ENCODE data around the gene MACROD2. TPM values are rescaled to one million over a fixed set of nuclear protein-coding genes. Genes with fewer than 3 reads are reported as not detected.

MACROD2 gene
- total and polyA plus RNA-seq, 2 donors (not counting 1 experiment from before 2014, with no cell fraction given): 5.3 to 6.7 TPM

GRCh38 chr20:15834857-15835256 is 1839.5 kb downstream of the MACROD2 start:
- WGBS (ENCODE audit: insufficient coverage): no CpG with 5 or more reads among the region's 3 CpGs

GRCh38 chr20:15835811-15836210 is 1840.5 kb downstream of the MACROD2 start:
- intact Hi-C loops (cut with micrococcal nuclease): no loop called here
- no peaks in the 10 kb centered on the region for H3K36me3 ChIP-seq (replicated peaks in 1 of 2; ENCODE audit: control extremely low read depth in 1 of 2, control insufficient read depth in 1 of 2, extremely low read depth in 1 of 2, insufficient read depth in 2 of 2, low read length in 1 of 2)
- H3K4me3 Mint-ChIP-seq: no peak overlapping the region
- H4K20me1 ChIP-seq (ENCODE audit: control insufficient read depth, insufficient read depth, low read length, poor library complexity, severe bottlenecking): no peaks in the 10 kb centered on the region
- H3K4me2 ChIP-seq (replicated peaks; ENCODE audit: low read depth, low read length, poor library complexity, severe bottlenecking): no peak overlapping the region
- DNase-seq (no peak), ATAC-seq (ENCODE audit: low read depth) (no peak)
- H3K9ac ChIP-seq (ENCODE audit: low read length): no peak overlapping the region
- peaks cover 4% of the 10 kb centered on the region for H3K4me1 Mint-ChIP-seq
- H3K9me3 Mint-ChIP-seq (ENCODE audit: insufficient read depth): peaks cover 2% of the 10 kb centered on the region
- no peaks in the 10 kb centered on the region for H3K79me2 ChIP-seq (ENCODE audit: control insufficient read depth, insufficient read depth, low read length)
- no peak overlapping the region for H2AFZ ChIP-seq (ENCODE audit: insufficient read depth, low read depth, low read length, poor library complexity, severe bottlenecking)
- peaks cover 27% of the 10 kb centered on the region for H3K27me3 Mint-ChIP-seq
- peaks cover 0 to under 1% (median 0%) of the 10 kb centered on the region in 3 donors for H3K9me3 ChIP-seq (ENCODE audit: control extremely low read depth in 1 of 3, control insufficient read depth in 2 of 3, insufficient read depth in 1 of 3, low read length in 2 of 3)
- WGBS (ENCODE audit: insufficient coverage): no CpG with 5 or more reads among the region's 1 CpG
- H3K4me3 ChIP-seq (ENCODE audit: control extremely low read depth in 1 of 5, extremely low read depth in 1 of 5, insufficient read depth in 1 of 5, low read depth in 2 of 5, low read length in 4 of 5): no peak overlapping the region
- H3K27me3 ChIP-seq (replicated peaks in 1 of 4; ENCODE audit: control extremely low read depth in 1 of 4, control insufficient read depth in 3 of 4, insufficient read depth in 4 of 4, low read length in 3 of 4): peaks cover 0 to 6% (median 0%) of the 10 kb centered on the region in 4 experiments
- no peaks in the 10 kb centered on the region for H3K4me1 ChIP-seq (ENCODE audit: control insufficient read depth in 2 of 2, insufficient read depth in 2 of 2, low read length in 2 of 2)
- CTCF ChIA-PET: interaction anchor here (1.4 kb wide), 1 partner anchor 127 kb away, joined by 4 read pairs; no protein-coding TSS in a partner anchor
- H3K27ac ChIP-seq (ENCODE audit: low read length in 2 of 2): no peak overlapping the region
- H3K27ac Mint-ChIP-seq: no peak overlapping the region
- no peak for TF ChIP-seq CTCF (IDR thresholded peaks at IDR 0.05)
- no peak for TF ChIP-seq EZH2 (IDR thresholded peaks at IDR 0.05; ENCODE audit: borderline replicate concordance, insufficient read depth, low read depth, low read length, poor library complexity, severe bottlenecking)
- POLR2A ChIA-PET: no interaction called here

More at GRCh38 chr20:15834857-15835256, 1839.5 kb downstream of the MACROD2 start:
- CTCF ChIA-PET: no interaction called here
- Histone ChIP-seq H3K36me3 (replicated peaks in 1 of 2; ENCODE audit: control extremely low read depth in 1 of 2, control insufficient read depth in 1 of 2, extremely low read depth in 1 of 2, insufficient read depth in 2 of 2, low read length in 1 of 2) (no peaks in the 10 kb centered on the region), H3K4me2 (replicated peaks; ENCODE audit: low read depth, low read length, poor library complexity, severe bottlenecking) (no peak overlapping the region), H3K4me3 (ENCODE audit: control extremely low read depth in 1 of 5, extremely low read depth in 1 of 5, insufficient read depth in 1 of 5, low read depth in 2 of 5, low read length in 4 of 5) (no peak overlapping the region), H3K4me1 (ENCODE audit: control insufficient read depth in 2 of 2, insufficient read depth in 2 of 2, low read length in 2 of 2) (no peaks in the 10 kb centered on the region), H3K79me2 (ENCODE audit: control insufficient read depth, insufficient read depth, low read length) (no peaks in the 10 kb centered on the region), H3K27me3 (replicated peaks in 1 of 4; ENCODE audit: control extremely low read depth in 1 of 4, control insufficient read depth in 3 of 4, insufficient read depth in 4 of 4, low read length in 3 of 4) (peaks cover 0 to 8% (median 0%) of the 10 kb centered on the region in 4 experiments), H2AFZ (ENCODE audit: insufficient read depth, low read depth, low read length, poor library complexity, severe bottlenecking) (no peak overlapping the region), H3K9me3 (ENCODE audit: control extremely low read depth in 1 of 3, control insufficient read depth in 2 of 3, insufficient read depth in 1 of 3, low read length in 2 of 3) (no peaks in the 10 kb centered on the region), H3K9ac (ENCODE audit: low read length) (no peak overlapping the region), H3K27ac (ENCODE audit: low read length in 2 of 2) (no peak overlapping the region), H4K20me1 (ENCODE audit: control insufficient read depth, insufficient read depth, low read length, poor library complexity, severe bottlenecking) (no peaks in the 10 kb centered on the region)
- no peaks in the 10 kb centered on the region for H3K9me3 Mint-ChIP-seq (ENCODE audit: insufficient read depth)
- no peak overlapping the region for H3K27ac Mint-ChIP-seq
- H3K27me3 Mint-ChIP-seq: peaks cover 27% of the 10 kb centered on the region
- DNase-seq (no peak), ATAC-seq (ENCODE audit: low read depth) (no peak)
- POLR2A ChIA-PET: no interaction called here
- no peak for TF ChIP-seq CTCF (IDR thresholded peaks at IDR 0.05)
- TF ChIP-seq EZH2 (IDR thresholded peaks at IDR 0.05; ENCODE audit: borderline replicate concordance, insufficient read depth, low read depth, low read length, poor library complexity, severe bottlenecking): no peak
- no peak overlapping the region for H3K4me3 Mint-ChIP-seq
- intact Hi-C loops (cut with micrococcal nuclease): no loop called here
- peaks cover 4% of the 10 kb centered on the region for H3K4me1 Mint-ChIP-seq
